Prostate gland (tissue), 2 donors: ENCODE measurements around the gene ENOX1.

ENCODE experiments used
- POLR2A ChIP-seq: fragments of 450-650 bp; IDR thresholded peaks from one replicate; pipeline ENCODE4 v1.6.1; 2016; ENCODE audit warnings: antibody characterized with exemption, mild to moderate bottlenecking
- TF ChIP-seq, protein P1 (sequence below), 4 experiments: fragments of 200-600 bp in 2 of 4; fragments of 450-650 bp in 2 of 4; sonication (generic) in 2 of 4; IDR thresholded peaks; 1 replicate in 3 of 4; 2 replicates in 1 of 4; pipeline ENCODE4 v1.5.1; 2016 to 2019; ENCODE audit warnings: antibody characterized with exemption in 4 of 4, mild to moderate bottlenecking in 2 of 4, moderate library complexity in 2 of 4

DNA sequence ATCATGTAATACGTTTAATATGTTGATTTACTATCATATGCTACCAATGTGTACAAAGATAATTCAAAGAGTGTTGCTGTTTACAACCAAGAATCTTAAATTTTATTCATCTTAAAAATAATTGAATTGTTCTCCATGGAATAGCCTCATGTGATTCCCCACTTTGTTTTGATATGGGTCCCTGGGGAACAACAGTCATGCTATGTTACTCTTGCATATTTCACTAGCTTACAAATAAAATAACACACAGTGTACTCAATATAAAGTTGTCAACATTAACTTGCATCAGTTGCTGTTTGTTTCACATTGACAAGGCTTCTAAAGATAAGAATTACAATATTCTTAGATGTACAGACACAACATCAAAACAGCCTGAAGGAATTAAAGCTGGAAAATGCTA, 2.3 kb downstream of the ENOX1 start:
- TF ChIP-seq, protein P1, sequence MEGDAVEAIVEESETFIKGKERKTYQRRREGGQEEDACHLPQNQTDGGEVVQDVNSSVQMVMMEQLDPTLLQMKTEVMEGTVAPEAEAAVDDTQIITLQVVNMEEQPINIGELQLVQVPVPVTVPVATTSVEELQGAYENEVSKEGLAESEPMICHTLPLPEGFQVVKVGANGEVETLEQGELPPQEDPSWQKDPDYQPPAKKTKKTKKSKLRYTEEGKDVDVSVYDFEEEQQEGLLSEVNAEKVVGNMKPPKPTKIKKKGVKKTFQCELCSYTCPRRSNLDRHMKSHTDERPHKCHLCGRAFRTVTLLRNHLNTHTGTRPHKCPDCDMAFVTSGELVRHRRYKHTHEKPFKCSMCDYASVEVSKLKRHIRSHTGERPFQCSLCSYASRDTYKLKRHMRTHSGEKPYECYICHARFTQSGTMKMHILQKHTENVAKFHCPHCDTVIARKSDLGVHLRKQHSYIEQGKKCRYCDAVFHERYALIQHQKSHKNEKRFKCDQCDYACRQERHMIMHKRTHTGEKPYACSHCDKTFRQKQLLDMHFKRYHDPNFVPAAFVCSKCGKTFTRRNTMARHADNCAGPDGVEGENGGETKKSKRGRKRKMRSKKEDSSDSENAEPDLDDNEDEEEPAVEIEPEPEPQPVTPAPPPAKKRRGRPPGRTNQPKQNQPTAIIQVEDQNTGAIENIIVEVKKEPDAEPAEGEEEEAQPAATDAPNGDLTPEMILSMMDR (IDR thresholded peaks at IDR 0.05): no peak
- TF ChIP-seq POLR2A: no peak
